GM21390 (cell line): Measurements from ENCODE around the gene TRAPPC6A.

Source experiments
- ATAC-seq: cut with Tn5 transposase; IDR thresholded peaks from one replicate; pipeline ENCODE4 v1.9.1; 2021; ENCODE audit not compliant: unreplicated experiment

The TRAPPC6A gene

GRCh38 chr19:45163751-45164460, 14.1 kb downstream of the TRAPPC6A start:
- no peak for ATAC-seq

GRCh38 chr19:45163156-45163555, 14.9 kb downstream of the TRAPPC6A start:
- ATAC-seq = no peak

GRCh38 chr19:45162608-45163143, 15.4 kb downstream of the TRAPPC6A start:
- no peak for ATAC-seq

- ATAC-seq = no peak
Observed at GRCh38 chr19:45161738-45162607, 16.1 kb downstream of the TRAPPC6A start.

GRCh38 chr19:45160870-45161737, 16.9 kb downstream of the TRAPPC6A start, which contains the start of gene NKPD1:
NKPD1 (minus strand) TSS chr19:45160982; CDS start chr19:45160150, 832 bp downstream.
- ATAC-seq = no peak

GRCh38 chr19:45159971-45160324, 18.1 kb downstream of the TRAPPC6A start:
- no peak for ATAC-seq

GRCh38 chr19:45159210-45159970, 18.6 kb downstream of the TRAPPC6A start:
- no peak for ATAC-seq

GRCh38 chr19:45158503-45159209, 19.4 kb downstream of the TRAPPC6A start:
- no peak for ATAC-seq

GRCh38 chr19:45156751-45157150, 21.3 kb downstream of the TRAPPC6A start:
- no peak for ATAC-seq

- ATAC-seq = no peak
Observed at GRCh38 chr19:45156011-45156630, 21.9 kb downstream of the TRAPPC6A start.

GRCh38 chr19:45154064-45154827, 23.8 kb downstream of the TRAPPC6A start:
- ATAC-seq = no peak

- ATAC-seq = no peak
Observed at GRCh38 chr19:45153339-45154063, 24.5 kb downstream of the TRAPPC6A start.

- no peak for ATAC-seq
Observed at GRCh38 chr19:45152504-45153338, 25.3 kb downstream of the TRAPPC6A start.

GRCh38 chr19:45151821-45152503, 26.1 kb downstream of the TRAPPC6A start:
- ATAC-seq = no peak

GRCh38 chr19:45151320-45151719, 26.7 kb downstream of the TRAPPC6A start:
- no peak for ATAC-seq

- no peak for ATAC-seq
Observed at GRCh38 chr19:45150751-45151281, 27.2 kb downstream of the TRAPPC6A start.
